Kidney (tissue), 14 donors: Measurements from ENCODE around the gene BUB1. TPM values are rescaled to one million over a fixed set of nuclear protein-coding genes. Genes with fewer than 3 reads are reported as not detected.
"Not testable (repeated sequence)": the region's sequence is repeated elsewhere in the genome, so short reads cannot be mapped to it uniquely, and the experiment has no call there.

Experiments
- DNase-seq, 5 donors: peaks; one replicate each; pipeline ENCODE4 v3.0.0-alpha.2; 2013 to 2020
- FAIRE-seq: peaks from 2 replicates; lab custom pipeline; 2012; peaks lifted over from hg19 to GRCh38; lab: Jason Lieb, UNC
- H3K27ac ChIP-seq, 2 donors: one replicate each; pipeline ENCODE4 v1.7.0; 2013; ENCODE audit warnings: low read depth in 2 of 2, low read length in 2 of 2, inconsistent platforms in 1 of 2
- H3K27me3 ChIP-seq: one replicate; pipeline ENCODE4 v1.7.1; 2013; ENCODE audit warnings: low read length, inconsistent platforms; ENCODE audit not compliant: control insufficient read depth, insufficient read depth
- H3K36me3 ChIP-seq, 3 donors: one replicate each; pipeline versions ENCODE4 v1.7.0 to v1.7.1; 2013; ENCODE audit warnings: low read length in 3 of 3, control low read depth in 1 of 3, inconsistent platforms in 1 of 3; ENCODE audit not compliant: insufficient read depth in 3 of 3, control insufficient read depth in 2 of 3
- H3K4me1 ChIP-seq, 3 donors: one replicate each; pipeline versions ENCODE4 v1.7.0 to v1.7.1; 2013; ENCODE audit warnings: low read length in 3 of 3, inconsistent platforms in 1 of 3, low read depth in 1 of 3; ENCODE audit not compliant: control insufficient read depth in 2 of 3, insufficient read depth in 2 of 3
- H3K4me3 ChIP-seq, 3 donors: one replicate each; pipeline versions ENCODE4 v1.7.0 to v1.8.1; 2013; ENCODE audit warnings: low read length in 3 of 3, control low read depth in 1 of 3, inconsistent platforms in 1 of 3
- H3K9ac ChIP-seq, 3 donors: one replicate each; pipeline versions ENCODE4 v1.7.0 to v1.7.1; 2013; ENCODE audit warnings: low read length in 3 of 3, control low read depth in 1 of 3, inconsistent platforms in 1 of 3
- H3K9me3 ChIP-seq, 3 donors: one replicate each; pipeline versions ENCODE4 v1.7.0 to v1.7.1; 2013; ENCODE audit warnings: low read length in 3 of 3, control low read depth in 1 of 3, inconsistent platforms in 1 of 3; ENCODE audit not compliant: control insufficient read depth in 2 of 3, insufficient read depth in 1 of 3
- CTCF ChIP-seq: IDR thresholded peaks from 3 replicates; pipeline ENCODE4 v1.5.1; 2012; ENCODE audit warnings: mild to moderate bottlenecking, moderate library complexity, borderline replicate concordance; ENCODE audit not compliant: insufficient read depth; ENCODE audit errors: extremely low read depth
- intact Hi-C: fragments of 100-400 bp; cut with DNase I; formaldehyde crosslinking; loops from one replicate; pipeline ENCODE4 v1.11.1; 2022
- polyA plus RNA-seq: library from polyadenylated mRNA; stranded (reverse); fragments of 350-450 nt; fragmentation: Illumina TruSeq; extraction: RNeasy Lipid Tissue Mini Kit (QIAGEN cat#74804); gene quantifications from one replicate; pipeline ENCODE4 v1.2.3, GENCODE V29; 2014; ENCODE audit warnings: low read depth, low replicate concordance; ENCODE audit not compliant: insufficient read depth
- total RNA-seq: library from RNA; stranded (reverse); fragmentation: NEBNext Ultra II Directional; extraction: Animal tissue kit (Norgen Biotek cat#: 25700); gene quantifications from one replicate; pipeline ENCODE4 v1.2.1, GENCODE V29; 2021
- donor health status: control.
- donor health status: control.
- donor health status: control.
- donor health status: control.
- donor health status: control.
- donor health status: DM: yes; HTN: yes; CAD: no.
- donor health status: Normal renal cell carcinoma (clear cell type).

Gene BUB1
- total and polyA plus RNA-seq, 2 donors from 2014 or later = 0.15 to 1.8 TPM

- peaks cover 0 to 4% (median 0%) of the 10 kb centered on the region in 3 donors for H3K9me3 ChIP-seq
- DNase-seq (no peak), FAIRE-seq (no peak)
- no peak overlapping the region for H3K4me3 ChIP-seq
- no peaks in the 10 kb centered on the region for H3K4me1 ChIP-seq
- no peaks in the 10 kb centered on the region for H3K36me3 ChIP-seq
- no peak overlapping the region for H3K27ac ChIP-seq
- no peak for TF ChIP-seq CTCF
- no peak overlapping the region for H3K9ac ChIP-seq
- intact Hi-C loops = no loop called here
- no peaks in the 10 kb centered on the region for H3K27me3 ChIP-seq
Measured at GRCh38 chr2:110708455-110708854, 30.6 kb upstream of the BUB1 start.

- DNase-seq (no peak), FAIRE-seq (no peak)
- no peaks in the 10 kb centered on the region for H3K36me3 ChIP-seq
- H3K27me3 ChIP-seq = no peaks in the 10 kb centered on the region
- no peaks in the 10 kb centered on the region for H3K4me1 ChIP-seq
- H3K27ac ChIP-seq = no peak overlapping the region
- no peak overlapping the region for H3K4me3 ChIP-seq
- intact Hi-C loops = no loop called here
- no peak for TF ChIP-seq CTCF
- H3K9ac ChIP-seq = no peak overlapping the region
- H3K9me3 ChIP-seq = peaks cover 0 to 4% (median 0%) of the 10 kb centered on the region in 3 donors
Measured at GRCh38 chr2:110707386-110707965, 29.6 kb upstream of the BUB1 start.

GRCh38 chr2:110702514-110703380 lies 24.9 kb upstream of the BUB1 start:
- no peak for TF ChIP-seq CTCF
- no peak overlapping the region for H3K27ac ChIP-seq
- FAIRE-seq (no peak), DNase-seq (no peak)
- no peaks in the 10 kb centered on the region for H3K36me3 ChIP-seq
- intact Hi-C loops = no loop called here
- H3K4me1 ChIP-seq = no peaks in the 10 kb centered on the region
- no peak overlapping the region for H3K4me3 ChIP-seq
- no peak overlapping the region for H3K9ac ChIP-seq
- no peaks in the 10 kb centered on the region for H3K27me3 ChIP-seq
- H3K9me3 ChIP-seq = peaks cover 0 to 4% (median 0%) of the 10 kb centered on the region in 3 donors

- DNase-seq, H3K4me1 ChIP-seq, intact Hi-C loops, H3K4me3 ChIP-seq, FAIRE-seq, H3K9me3 ChIP-seq, H3K36me3 ChIP-seq, H3K27me3 ChIP-seq, H3K9ac ChIP-seq, H3K27ac ChIP-seq: not testable (repeated sequence)
Measured at GRCh38 chr2:110698253-110698652, 20.4 kb upstream of the BUB1 start.

- H3K27me3 ChIP-seq, intact Hi-C loops, H3K4me1 ChIP-seq, FAIRE-seq, H3K9ac ChIP-seq, H3K4me3 ChIP-seq, H3K9me3 ChIP-seq, H3K27ac ChIP-seq, H3K36me3 ChIP-seq: not testable (repeated sequence)
- DNase-seq = peak in 1 of 5 donors; percentile 30
Measured at GRCh38 chr2:110695146-110695898, 17.5 kb upstream of the BUB1 start.
